GM18909 (cell line): Measurements from ENCODE around the gene COX4I1.
"Not testable (repeated sequence)": the region's sequence is repeated elsewhere in the genome, so short reads cannot be mapped to it uniquely, and the experiment has no call there.

Experiments used
- ATAC-seq: cut with Tn5 transposase; IDR thresholded peaks from one replicate; pipeline ENCODE4 v1.9.1; 2021; ENCODE audit warnings: mild to moderate bottlenecking; ENCODE audit not compliant: unreplicated experiment, poor library complexity

COX4I1 gene

DNA sequence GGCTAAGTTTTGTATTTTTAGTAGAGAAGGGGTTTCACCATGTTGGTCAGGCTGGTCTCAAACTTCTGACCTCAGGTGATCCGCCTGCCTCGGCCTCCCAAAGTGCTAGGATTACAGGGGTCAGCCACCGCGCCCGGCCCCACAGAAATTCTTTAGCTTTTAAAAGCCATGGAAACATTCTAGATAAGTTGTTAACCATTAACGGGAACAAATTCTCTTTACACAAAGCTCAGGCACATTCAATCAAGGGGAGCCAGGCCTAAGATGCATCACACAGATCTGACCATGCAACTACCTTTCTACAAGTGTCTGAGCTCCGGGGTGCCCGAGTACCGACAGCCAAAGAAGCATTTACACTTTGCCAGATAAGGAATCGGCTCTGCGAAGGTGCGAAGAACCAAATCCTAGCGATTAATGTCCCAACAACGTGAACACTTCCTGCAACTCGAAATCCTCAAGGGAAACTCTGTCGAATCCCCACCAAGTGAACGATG lies 1.2 kb upstream of the COX4I1 start:
- no peak for ATAC-seq

DNA sequence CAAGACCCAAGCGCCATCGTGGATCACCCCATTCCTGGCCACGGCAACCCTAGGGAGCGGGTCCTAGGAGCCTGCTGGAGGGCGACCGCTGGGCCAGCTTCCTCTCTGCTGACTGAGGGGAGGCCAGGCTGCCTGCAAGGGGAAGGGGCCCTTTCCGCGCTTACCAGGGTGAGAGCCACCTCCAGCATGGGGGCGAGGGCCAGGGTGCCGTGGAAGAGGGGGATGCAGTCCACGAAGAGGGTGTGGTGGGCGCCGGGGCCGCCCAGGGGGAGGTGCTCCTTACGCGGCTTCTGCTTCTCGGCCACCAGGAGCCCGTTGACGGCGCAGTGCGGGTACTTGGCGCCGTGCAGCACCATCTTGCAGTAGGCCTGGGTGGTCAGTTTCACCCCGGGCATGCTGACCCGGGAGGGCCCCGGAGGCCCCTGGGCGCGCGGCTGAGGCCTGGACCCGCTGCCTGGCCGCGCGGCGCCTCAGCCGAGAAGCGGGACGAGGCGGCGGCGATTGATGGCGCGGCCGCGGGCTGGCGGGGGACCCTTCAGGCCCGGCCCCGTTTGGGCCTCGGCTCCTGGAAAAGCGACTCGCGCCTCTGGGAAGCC lies 496 bp upstream of the COX4I1 start:
- peak; percentile 24 for ATAC-seq

DNA sequence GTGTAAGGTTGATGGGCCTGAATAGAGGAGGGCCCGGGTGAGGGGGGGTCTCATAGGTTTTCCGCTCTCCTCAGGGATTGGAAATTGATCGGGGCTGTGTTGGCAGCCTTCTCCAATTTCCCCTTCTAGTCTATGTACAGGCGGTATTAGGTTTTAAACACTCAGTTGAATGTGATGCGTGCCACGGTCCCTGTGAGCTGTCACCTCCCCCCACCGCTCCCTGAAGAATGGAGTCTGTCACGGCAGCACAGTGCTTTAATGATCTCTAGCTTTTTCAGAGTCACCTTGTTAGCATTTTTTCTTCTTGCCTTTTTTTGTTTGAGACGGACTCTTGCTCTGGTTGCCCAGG lies 800 bp downstream of the COX4I1 start:
- ATAC-seq, result peak; percentile 7

DNA sequence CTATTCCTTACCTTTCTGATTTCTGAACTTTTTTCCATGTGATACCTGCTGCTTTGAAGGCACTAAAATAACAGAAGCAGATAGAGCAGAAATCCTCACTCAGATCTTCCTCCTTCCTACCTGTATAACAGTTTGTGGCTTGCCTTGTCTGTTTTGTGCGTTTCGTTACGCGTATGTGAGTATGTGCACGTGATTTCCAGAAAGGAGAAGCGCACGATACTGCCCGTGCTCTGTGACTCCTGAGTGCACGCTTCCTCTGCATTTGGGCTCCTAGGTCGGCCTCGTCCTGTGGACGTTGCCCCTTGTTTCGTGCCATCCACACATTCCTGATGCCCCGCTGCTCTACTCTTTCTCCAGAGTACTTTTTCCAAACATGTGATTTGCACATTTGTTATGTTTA lies 4.1 kb downstream of the COX4I1 start:
- ATAC-seq, result no peak

DNA sequence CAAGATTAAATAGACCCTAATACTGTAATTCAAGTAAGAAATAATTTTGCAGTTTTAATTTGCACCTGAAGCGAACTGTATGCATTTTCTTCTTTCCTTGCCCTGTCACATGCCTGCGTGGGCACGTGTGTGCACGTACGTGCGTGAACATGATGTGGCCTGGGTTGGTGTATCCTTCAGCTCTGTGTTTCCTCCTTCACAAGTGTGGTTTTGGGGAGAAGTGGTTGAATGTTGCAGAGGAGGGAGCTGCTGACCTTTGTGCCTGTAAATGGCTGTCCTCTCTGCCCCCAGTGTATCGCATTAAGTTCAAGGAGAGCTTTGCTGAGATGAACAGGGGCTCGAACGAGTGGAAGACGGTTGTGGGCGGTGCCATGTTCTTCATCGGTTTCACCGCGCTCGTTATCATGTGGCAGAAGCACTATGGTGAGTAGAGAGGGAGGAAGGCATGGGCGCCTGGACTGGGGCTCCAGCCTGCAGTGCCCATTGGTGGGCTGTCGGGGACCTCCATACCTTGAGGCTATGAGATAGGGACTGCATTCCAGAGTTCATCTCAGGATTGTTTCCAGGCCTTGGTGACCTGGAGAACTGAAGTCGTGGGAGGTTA lies 6.0 kb downstream of the COX4I1 start:
- no peak for ATAC-seq

DNA sequence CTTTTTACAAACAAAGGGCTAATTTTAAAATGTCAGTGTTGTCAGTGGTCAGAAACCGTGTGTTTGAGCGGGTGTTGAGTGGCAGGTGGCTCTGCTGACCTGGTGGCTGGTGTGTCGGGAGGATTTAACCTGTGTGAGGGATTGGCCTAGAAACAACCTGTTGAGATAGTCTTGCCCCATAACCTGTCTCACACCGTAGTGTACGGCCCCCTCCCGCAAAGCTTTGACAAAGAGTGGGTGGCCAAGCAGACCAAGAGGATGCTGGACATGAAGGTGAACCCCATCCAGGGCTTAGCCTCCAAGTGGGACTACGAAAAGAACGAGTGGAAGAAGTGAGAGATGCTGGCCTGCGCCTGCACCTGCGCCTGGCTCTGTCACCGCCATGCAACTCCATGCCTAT lies 7.0 kb downstream of the COX4I1 start:
- ATAC-seq, result no peak

DNA sequence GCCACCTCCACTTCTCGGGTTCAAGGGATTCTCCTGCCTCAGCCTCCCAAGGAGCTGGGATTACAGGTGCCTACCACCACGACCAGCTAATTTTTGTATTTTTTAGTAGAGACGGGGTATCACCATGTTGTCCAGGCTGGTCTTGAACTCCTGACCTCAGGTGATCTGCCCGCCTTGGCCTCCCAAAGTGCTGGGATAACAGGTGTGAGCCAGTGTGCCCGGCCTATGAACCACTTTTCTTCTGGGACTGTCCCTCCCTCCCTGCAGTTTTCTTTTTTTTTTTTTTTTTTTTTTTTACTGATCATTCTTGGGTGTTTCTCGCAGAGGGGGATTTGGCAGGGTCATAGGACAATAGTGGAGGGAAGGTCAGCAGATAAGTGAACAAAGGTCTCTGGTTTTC lies 7.8 kb downstream of the COX4I1 start:
- not testable (repeated sequence) for ATAC-seq

DNA sequence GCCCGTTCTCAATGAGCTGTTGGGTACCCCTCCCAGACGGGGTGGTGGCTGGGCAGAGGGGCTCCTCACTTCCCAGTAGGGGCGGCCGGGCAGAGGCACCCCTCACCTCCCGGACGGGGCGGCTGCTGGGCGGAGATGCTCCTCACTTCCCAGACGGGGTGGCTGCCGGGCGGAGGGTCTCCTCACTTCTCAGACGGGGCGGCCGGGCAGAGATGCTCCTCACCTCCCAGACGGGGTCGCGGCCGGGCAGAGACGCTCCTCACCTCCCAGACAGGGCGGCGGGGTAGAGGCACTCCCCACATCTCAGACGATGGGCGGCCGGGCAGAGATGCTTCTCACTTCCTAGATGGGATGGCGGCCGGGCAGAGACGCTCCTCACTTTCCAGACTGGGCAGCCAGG lies 8.6 kb downstream of the COX4I1 start:
- ATAC-seq, result not testable (repeated sequence)

DNA sequence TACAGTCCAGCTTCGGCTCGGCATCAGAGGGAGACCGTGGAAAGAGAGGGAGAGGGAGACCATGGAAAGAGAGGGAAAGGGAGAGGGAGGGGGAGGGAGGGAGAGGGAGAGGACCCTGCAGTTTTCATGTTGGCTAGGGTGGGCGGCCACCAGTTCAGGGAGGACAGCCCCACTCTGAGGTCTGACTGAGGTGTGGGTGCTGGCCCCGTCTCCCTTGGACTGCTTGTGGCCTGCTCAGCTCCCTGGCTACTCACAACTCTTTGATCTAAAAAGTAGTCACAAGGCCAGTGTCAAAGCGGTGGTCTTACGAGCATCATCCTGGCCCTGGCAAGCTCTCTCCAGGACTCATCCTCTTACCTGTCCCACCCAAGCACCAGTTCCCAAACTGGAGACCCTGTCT lies 9.4 kb downstream of the COX4I1 start:
- ATAC-seq, result no peak

DNA sequence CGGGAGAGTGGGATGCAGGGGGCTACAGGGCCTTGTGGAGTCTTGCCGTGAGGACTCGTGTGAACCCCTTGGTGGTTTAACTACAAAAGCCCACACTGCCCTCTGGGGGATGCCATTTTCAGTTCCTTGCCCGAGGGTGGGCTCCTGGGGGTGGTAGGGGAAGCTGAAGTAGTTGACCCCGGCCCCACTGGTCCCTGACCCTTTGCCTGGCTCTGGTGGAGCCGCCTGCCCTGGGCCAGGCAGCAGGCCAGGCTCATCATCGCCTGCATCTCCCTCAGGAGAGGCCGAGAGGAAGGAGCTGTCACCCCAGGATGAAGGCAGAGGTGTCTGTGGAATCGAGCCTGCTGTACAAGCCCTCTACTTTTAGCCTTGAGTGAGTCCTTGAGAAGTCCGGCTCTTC lies 10.2 kb downstream of the COX4I1 start:
- no peak for ATAC-seq

DNA sequence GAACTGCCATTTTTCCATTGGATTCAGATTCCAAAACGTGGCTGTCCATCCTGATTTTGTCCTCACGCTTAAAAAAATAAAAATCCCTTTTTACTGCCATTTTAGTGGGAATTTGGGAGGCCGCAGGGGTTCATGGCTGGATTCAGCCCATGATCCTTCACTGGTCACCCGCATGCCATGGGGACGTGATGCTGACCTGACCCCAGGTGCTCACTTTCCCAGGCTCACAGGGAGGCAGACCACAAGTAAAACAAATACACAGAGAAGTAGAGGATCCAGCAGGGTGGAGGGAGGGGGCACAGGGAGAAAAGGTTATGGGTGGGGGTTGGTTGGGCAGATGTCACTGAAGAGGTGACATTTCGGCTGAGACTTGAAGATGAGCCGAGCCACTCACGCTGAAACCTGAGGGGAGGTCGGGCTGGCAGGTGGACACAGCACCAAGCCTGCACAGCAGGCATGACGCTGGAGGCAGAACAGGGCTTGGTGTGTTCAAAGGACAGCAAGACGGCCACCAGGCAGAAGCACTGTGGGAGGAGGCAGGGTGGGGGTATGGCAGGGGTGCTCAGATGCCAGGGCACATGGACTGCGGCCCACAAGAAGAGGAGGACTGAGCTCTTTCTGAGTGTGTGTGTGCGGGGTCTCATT lies 10.7 kb downstream of the COX4I1 start:
- no peak for ATAC-seq

DNA sequence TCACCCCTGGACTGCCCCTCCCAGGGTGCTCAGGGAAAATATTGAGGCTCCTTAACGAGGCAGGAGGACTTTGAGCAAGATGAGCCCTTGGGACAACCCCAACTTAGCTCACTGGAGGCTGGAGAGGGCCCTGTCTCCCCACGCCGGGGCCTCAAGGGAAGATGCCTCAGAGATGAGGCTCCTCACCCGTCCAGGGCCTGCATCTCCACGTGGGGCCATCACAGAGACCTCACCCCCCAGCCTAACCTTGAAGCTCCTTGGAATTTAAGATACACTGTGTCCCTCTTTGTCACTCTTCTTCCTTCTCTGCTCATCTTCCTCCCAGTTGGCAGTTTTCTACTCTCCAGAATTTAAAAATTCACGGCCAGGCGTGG lies 11.2 kb downstream of the COX4I1 start:
- ATAC-seq, result no peak

DNA sequence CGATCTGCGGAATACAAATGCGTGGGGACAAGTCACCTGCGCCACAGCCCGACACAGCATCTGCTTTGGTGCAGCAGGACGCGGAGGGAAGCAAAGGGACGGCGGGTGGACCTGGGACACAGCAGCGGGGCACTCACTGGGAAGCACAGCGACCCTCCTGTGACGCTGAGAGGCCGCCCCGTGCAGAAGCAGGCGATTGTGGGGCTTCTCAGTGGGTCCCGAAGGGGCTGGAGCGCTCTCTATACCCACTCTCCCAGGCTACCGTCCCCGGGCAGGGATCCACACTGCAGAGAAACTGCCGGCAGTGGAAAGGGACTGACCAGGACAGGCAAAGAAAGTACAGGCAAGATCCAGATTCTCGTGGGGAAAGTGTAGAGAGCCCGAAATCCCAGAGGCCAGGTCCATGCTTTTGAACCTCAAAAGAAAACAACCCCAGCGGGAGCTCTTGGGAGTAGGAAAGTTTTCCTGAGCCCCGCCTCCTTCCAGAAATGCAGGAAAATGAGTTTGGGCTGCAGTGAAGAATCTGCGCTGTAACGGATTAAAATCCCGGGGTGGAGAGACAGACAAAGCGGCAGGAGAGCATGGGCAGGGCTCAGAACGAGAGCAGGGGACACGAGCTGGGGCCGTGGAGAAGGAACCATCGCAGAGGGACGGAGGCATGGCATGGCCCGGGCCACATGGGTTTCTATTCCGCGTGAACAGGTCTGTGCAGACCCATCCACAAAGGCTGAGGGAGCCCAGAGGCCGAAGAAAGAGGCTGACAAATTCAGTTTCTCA lies 12.7 kb downstream of the COX4I1 start:
- ATAC-seq, result no peak

DNA sequence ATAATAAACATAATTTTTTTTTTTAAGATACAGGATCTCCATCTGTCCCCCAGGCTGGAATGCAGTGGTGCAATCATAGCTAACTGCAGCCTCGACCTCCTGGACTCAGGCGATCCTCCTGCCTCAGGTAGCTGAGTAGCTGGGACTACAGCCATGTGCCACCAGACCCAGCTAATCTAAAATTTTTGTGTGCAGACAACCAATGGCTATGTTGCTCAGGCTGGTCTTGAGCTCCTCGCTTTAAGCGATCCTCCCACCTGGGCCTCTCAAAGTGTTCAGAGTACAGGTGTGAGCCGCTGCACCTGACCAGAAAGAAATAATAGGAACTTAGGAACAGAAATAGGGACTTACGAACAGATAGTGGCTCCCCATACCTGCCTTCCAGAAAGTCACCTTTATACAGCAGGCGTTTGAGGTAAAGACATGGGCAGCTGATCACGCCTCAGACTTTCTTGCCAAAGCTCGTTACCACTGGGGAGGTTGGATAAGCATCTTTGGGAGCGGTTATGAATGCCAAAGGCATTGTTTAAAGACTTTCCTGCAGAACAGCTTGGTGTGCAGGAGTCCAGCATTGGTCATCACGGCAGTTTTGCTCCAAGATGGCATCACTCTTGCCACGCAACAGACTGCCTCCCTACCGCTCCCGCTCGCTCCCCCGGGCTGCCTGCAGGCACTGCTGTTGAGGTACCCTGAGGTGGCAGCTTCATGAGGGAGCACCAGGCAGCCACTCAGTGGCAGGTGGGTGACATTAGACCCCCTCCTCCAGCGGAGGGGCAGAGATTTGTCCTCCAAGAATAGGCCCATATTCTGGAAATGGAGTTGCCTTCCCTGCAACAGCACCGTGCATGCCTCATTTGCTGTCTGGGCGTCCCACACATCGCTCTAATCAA lies 13.6 kb downstream of the COX4I1 start:
- no peak for ATAC-seq

DNA sequence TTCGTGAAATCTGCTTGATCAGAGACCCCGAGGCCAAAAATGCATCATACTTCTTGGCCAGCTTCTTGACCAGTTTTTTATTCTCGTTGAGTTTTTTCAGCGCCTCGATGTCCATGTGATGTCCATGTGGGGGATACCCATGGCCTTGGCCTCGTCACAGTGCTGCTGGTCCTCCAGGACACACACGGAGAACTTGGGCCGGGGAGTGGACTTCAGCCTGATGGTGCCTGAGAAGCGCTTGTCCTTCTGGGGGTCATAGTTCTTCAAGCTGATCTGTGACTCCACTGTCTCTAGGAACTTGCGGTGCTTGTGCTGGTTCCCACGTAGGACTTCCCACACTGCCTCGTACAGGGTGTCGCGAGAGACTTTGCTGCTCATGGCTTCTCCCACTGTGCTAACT lies 16.7 kb downstream of the COX4I1 start:
- no peak for ATAC-seq

DNA sequence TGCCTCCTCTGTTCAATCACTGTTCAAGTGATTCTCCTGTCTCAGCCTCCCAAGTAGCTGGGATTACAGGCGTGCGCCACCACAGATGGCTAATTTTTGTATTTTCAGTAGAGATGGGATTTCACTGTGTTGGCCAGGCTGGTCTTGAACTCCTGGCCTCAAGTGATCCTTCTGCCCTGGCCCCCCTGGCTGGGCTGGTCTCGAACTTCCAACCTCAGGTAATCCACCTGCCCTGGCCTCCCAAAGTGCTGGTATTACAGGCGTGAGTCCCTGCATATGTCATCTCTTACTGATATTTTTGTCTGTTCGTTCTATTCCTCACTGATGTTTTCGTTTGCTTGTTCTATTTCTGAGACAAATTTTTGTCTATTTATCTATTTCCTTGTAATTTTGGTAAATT lies 17.7 kb downstream of the COX4I1 start:
- not testable (repeated sequence) for ATAC-seq

DNA sequence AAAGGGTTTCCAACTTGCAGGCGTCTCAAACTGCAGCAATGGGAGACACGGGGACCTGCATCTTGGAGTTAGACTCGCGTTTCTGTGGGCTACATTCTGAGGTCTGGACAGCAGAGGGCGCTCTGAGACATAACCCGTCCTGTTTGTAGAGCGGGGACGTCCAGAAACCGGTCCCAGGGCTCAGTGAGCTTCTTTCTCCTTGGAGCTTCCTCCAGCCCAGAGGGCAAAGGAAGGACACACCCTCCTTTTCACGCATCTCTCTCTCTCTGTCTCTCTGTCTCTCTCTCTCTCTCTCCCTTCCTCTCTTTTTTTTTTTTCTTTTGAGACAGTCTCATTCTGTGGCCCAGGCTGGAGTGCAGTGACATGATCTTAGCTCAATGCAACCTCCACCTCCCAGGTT lies 19.8 kb downstream of the COX4I1 start:
- ATAC-seq, result no peak

DNA sequence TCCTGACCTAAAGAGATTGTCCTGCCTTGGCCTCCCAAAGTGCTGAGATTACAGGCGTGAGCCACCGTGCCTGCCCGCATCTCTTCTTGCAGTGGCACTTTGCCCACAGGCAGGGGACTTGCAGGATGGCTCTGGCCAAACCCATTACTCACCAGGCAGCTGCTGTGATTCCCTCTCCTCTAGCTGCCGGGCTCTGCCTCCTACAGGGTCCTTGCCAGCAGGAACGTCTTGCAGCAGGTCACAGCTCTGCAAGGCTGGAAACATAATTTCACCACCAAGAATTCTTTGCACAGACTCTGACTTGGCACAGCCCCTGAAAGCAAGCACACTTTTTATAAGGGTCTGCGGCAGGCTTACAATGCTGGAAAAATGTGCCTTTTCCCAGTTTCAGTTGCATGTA lies 20.3 kb downstream of the COX4I1 start:
- ATAC-seq, result no peak

DNA sequence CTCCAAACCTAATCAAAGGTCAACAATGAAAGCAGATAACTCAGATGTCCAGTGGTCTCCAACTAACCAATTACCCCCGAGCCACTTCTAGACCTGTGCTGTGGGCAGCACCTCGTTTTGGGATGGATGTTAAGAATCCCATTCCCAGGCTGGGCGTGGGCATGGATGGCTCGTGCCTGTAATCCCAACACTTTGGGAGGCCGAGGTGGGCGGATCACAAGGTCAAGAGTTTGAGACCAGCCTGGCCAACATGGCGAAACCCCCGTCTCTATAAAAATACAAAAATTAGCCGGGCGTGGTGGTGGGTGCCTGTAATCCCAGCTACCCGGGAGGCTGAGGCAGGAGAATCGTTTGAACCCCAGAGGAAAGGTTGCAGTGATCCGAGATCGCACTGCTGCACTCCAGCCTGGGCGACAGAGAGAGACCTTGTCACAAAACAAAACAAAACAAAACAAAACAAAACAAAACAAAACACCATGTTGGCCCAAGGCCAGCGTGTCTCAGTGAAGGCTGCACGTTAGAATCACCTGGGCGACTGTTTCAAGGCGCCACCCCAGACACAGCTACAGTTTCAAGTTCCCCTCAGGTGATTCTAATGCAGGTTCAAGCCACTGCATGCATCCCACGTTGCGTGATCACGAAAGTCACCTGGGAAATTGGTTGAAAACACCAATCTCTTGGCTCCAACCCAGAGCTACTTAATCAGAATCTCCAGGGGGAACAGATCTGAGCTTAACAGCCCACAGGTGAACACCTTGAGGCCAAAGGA lies 21.3 kb downstream of the COX4I1 start:
- ATAC-seq, result no peak
